Stimulated activated CD4-positive, alpha-beta T cell treated with anti-CD3 and anti-CD28 coated beads, Interleukin-12 subunit alpha, Interleukin-12 subunit beta, amount 100 ng/mL, for 48 hours (primary cell): ENCODE data around the gene ULBP3.
A peak's percentile ranks its signal among the peaks of the same experiment; 100 is the strongest.
"Not testable (repeated sequence)": the region's sequence is repeated elsewhere in the genome, so short reads cannot be mapped to it uniquely, and the experiment has no call there.

ENCODE experiments used
- DNase-seq, 3 donors: peaks; one replicate each; pipeline ENCODE4 v3.0.0-alpha.2; 2020; ENCODE audit warnings: low read depth in 2 of 3, low spot score in 1 of 3

Gene ULBP3

GRCh38 chr6:150043501-150044412 lies 25.2 kb downstream of the ULBP3 start:
- no peak for DNase-seq

GRCh38 chr6:150043096-150043495 lies 25.8 kb downstream of the ULBP3 start:
- no peak for DNase-seq

GRCh38 chr6:150038202-150039062 lies 30.5 kb downstream of the ULBP3 start:
- no peak for DNase-seq

- DNase-seq: no peak
Observed at GRCh38 chr6:150037526-150038201, 31.3 kb downstream of the ULBP3 start.

- DNase-seq: no peak
Observed at GRCh38 chr6:150036081-150036480, 32.8 kb downstream of the ULBP3 start.

- DNase-seq: no peak
Observed at GRCh38 chr6:150033207-150033771, 35.6 kb downstream of the ULBP3 start.

- DNase-seq: no peak
Observed at GRCh38 chr6:150032598-150032997, 36.3 kb downstream of the ULBP3 start.

- no peak for DNase-seq
Observed at GRCh38 chr6:150030611-150031010, 38.3 kb downstream of the ULBP3 start.

- DNase-seq: no peak
Observed at GRCh38 chr6:150029749-150030148, 39.2 kb downstream of the ULBP3 start.

- no peak for DNase-seq
Observed at GRCh38 chr6:150029276-150029675, 39.6 kb downstream of the ULBP3 start.

GRCh38 chr6:150028799-150029198 lies 40.1 kb downstream of the ULBP3 start:
- DNase-seq: no peak

- no peak for DNase-seq
Observed at GRCh38 chr6:150027806-150028565, 40.9 kb downstream of the ULBP3 start.

- no peak for DNase-seq
Observed at GRCh38 chr6:150026976-150027805, 41.7 kb downstream of the ULBP3 start.

GRCh38 chr6:150025201-150025917 lies 43.6 kb downstream of the ULBP3 start, which contains the start of gene RAET1L:
RAET1L (minus strand) TSS chr6:150025532; CDS start chr6:150025471, 61 bp downstream.
- peak in 1 of 3 donors; percentile 30 for DNase-seq

- DNase-seq: no peak
Observed at GRCh38 chr6:150024646-150025155, 44.2 kb downstream of the ULBP3 start.

- not testable (repeated sequence) for DNase-seq
Observed at GRCh38 chr6:150024021-150024420, 44.9 kb downstream of the ULBP3 start.

GRCh38 chr6:150021870-150022269 lies 47.1 kb downstream of the ULBP3 start:
- not testable (repeated sequence) for DNase-seq

- no peak for DNase-seq
Observed at GRCh38 chr6:150018846-150019580, 49.9 kb downstream of the ULBP3 start.
